Karpas-422 (cell line): ENCODE results near the gene APOL4. TPM values are rescaled to one million over a fixed set of nuclear protein-coding genes. Genes with fewer than 3 reads are reported as not detected.
"Not testable (repeated sequence)": the region's sequence is repeated elsewhere in the genome, so short reads cannot be mapped to it uniquely, and the experiment has no call there.

Experiments
- DNase-seq: peaks from one replicate; pipeline ENCODE4 v3.0.0-alpha.2; 2015
- H2AFZ ChIP-seq: fragments of 200-600 bp; sonication (generic); 2 replicates; pipeline ENCODE4 v1.6.1; 2014; ENCODE audit warnings: antibody characterized with exemption, low read length, mixed read lengths
- H3K27ac ChIP-seq: fragments of 200-600 bp; sonication (generic); 2 replicates; pipeline ENCODE4 v1.5.1; 2014; ENCODE audit warnings: mild to moderate bottlenecking, low read length, moderate library complexity
- H3K27me3 ChIP-seq: fragments of 200-600 bp; sonication (generic); 2 replicates; pipeline ENCODE4 v1.6.1; 2014; ENCODE audit warnings: low read length, mixed read lengths
- H3K36me3 ChIP-seq: fragments of 200-600 bp; sonication (generic); 2 replicates; pipeline ENCODE4 v1.6.1; 2014; ENCODE audit warnings: low read length, mixed read lengths; ENCODE audit not compliant: insufficient read depth
- H3K4me1 ChIP-seq: fragments of 200-600 bp; sonication (generic); 2 replicates; pipeline ENCODE4 v1.6.1; 2014; ENCODE audit warnings: mild to moderate bottlenecking, low read length, mixed read lengths
- H3K4me2 ChIP-seq: fragments of 200-600 bp; sonication (generic); 2 replicates; pipeline ENCODE4 v1.6.1; 2014; ENCODE audit warnings: low read length, low read depth, mild to moderate bottlenecking; ENCODE audit not compliant: poor library complexity, severe bottlenecking
- H3K4me3 ChIP-seq: fragments of 200-600 bp; sonication (generic); 2 replicates; pipeline ENCODE4 v1.5.1; 2014; ENCODE audit warnings: mild to moderate bottlenecking, antibody characterized with exemption, low read length, mixed read lengths
- H3K79me2 ChIP-seq: fragments of 200-600 bp; sonication (generic); 2 replicates; pipeline ENCODE4 v1.6.1; 2014; ENCODE audit warnings: mild to moderate bottlenecking, low read length, mixed read lengths
- H3K9ac ChIP-seq: fragments of 200-600 bp; sonication (generic); 2 replicates; pipeline ENCODE4 v1.6.0; 2014; ENCODE audit warnings: low read length
- H3K9me2 ChIP-seq: fragments of 200-600 bp; sonication (generic), shearing (Covaris generic); replicated peaks from 2 replicates; pipeline ENCODE4 v1.6.0; 2014; ENCODE audit warnings: mild to moderate bottlenecking, low read length, moderate library complexity; ENCODE audit not compliant: insufficient read depth
- H3K9me3 ChIP-seq: fragments of 300-700, 200-600 bp; sonication (generic); 2 replicates; pipeline ENCODE4 v1.6.1; 2014; ENCODE audit warnings: low read length, mixed read lengths
- H4K20me1 ChIP-seq: fragments of 200-600 bp; sonication (generic); 2 replicates; pipeline ENCODE4 v1.6.1; 2014; ENCODE audit warnings: mild to moderate bottlenecking, antibody characterized with exemption, low read length, low read depth; ENCODE audit not compliant: insufficient read depth
- total RNA-seq: library from RNA; depleted of rRNA; stranded (reverse); fragments of >200 nt; shearing (Covaris generic); gene quantifications from 2 replicates; pipeline ENCODE4 v1.2.3, GENCODE V29; 2014; ENCODE audit warnings: low replicate concordance

Gene APOL4
- total RNA-seq, 1 experiment from 2014 or later, result not detected

- Histone ChIP-seq H3K27ac (no peak overlapping the region), H3K4me2 (peak overlapping the region; percentile 39), H3K4me1 (peaks cover 7% of the 10 kb centered on the region), H3K79me2 (no peaks in the 10 kb centered on the region), H3K27me3 (no peaks in the 10 kb centered on the region), H2AFZ (no peak overlapping the region), H4K20me1 (no peaks in the 10 kb centered on the region), H3K36me3 (no peaks in the 10 kb centered on the region), H3K9me3 (no peaks in the 10 kb centered on the region), H3K9me2 (no peaks in the 10 kb centered on the region), H3K4me3 (no peak overlapping the region), H3K9ac (no peak overlapping the region)
- DNase-seq, result no peak
Observed at GRCh38 chr22:36156119-36156514, 45.5 kb downstream of the APOL4 start.

- Histone ChIP-seq H3K4me2 (no peak overlapping the region), H3K27me3 (no peaks in the 10 kb centered on the region), H3K4me3 (no peak overlapping the region), H2AFZ (no peak overlapping the region), H3K79me2 (no peaks in the 10 kb centered on the region), H3K27ac (no peak overlapping the region), H3K4me1 (peaks cover 7% of the 10 kb centered on the region), H4K20me1 (no peaks in the 10 kb centered on the region), H3K9me2 (no peaks in the 10 kb centered on the region), H3K36me3 (no peaks in the 10 kb centered on the region), H3K9ac (no peak overlapping the region), H3K9me3 (no peaks in the 10 kb centered on the region)
- DNase-seq, result no peak
Observed at GRCh38 chr22:36155702-36156101, 45.9 kb downstream of the APOL4 start.

- no peak overlapping the region for H2AFZ ChIP-seq
- H3K27ac ChIP-seq, result no peak overlapping the region
- no peaks in the 10 kb centered on the region for H3K27me3 ChIP-seq
- H3K4me2 ChIP-seq, result no peak overlapping the region
- no peaks in the 10 kb centered on the region for H4K20me1 ChIP-seq
- H3K36me3 ChIP-seq, result no peaks in the 10 kb centered on the region
- no peaks in the 10 kb centered on the region for H3K9me2 ChIP-seq
- no peak overlapping the region for H3K4me3 ChIP-seq
- no peaks in the 10 kb centered on the region for H3K9me3 ChIP-seq
- H3K4me1 ChIP-seq, result peaks cover 7% of the 10 kb centered on the region
- DNase-seq, result no peak
- no peak overlapping the region for H3K9ac ChIP-seq
- no peaks in the 10 kb centered on the region for H3K79me2 ChIP-seq
Observed at GRCh38 chr22:36154423-36154945, 47.1 kb downstream of the APOL4 start.

GRCh38 chr22:36153501-36154422, 47.8 kb downstream of the APOL4 start:
- H3K4me2 ChIP-seq, result no peak overlapping the region

GRCh38 chr22:36152821-36153220, 48.8 kb downstream of the APOL4 start:
- not testable (repeated sequence) for H3K36me3 ChIP-seq, H2AFZ ChIP-seq, H3K9ac ChIP-seq, H3K27ac ChIP-seq, H3K79me2 ChIP-seq, H3K4me3 ChIP-seq, H3K9me3 ChIP-seq, H3K27me3 ChIP-seq, H4K20me1 ChIP-seq, H3K9me2 ChIP-seq, H3K4me2 ChIP-seq, DNase-seq, H3K4me1 ChIP-seq

More at GRCh38 chr22:36153501-36154422, 47.8 kb downstream of the APOL4 start:
- Histone ChIP-seq H3K9ac (no peak overlapping the region), H3K9me3 (no peaks in the 10 kb centered on the region), H3K9me2 (no peaks in the 10 kb centered on the region), H3K27me3 (no peaks in the 10 kb centered on the region), H3K4me1 (peaks cover 7% of the 10 kb centered on the region), H3K4me3 (no peak overlapping the region), H4K20me1 (no peaks in the 10 kb centered on the region), H2AFZ (no peak overlapping the region), H3K36me3 (no peaks in the 10 kb centered on the region), H3K79me2 (no peaks in the 10 kb centered on the region), H3K27ac (no peak overlapping the region)
- no peak for DNase-seq

GRCh38 chr22:36152088-36152487, 49.5 kb downstream of the APOL4 start:
- no peaks in the 10 kb centered on the region for H3K9me2 ChIP-seq
- no peaks in the 10 kb centered on the region for H3K27me3 ChIP-seq
- H4K20me1 ChIP-seq, result no peaks in the 10 kb centered on the region
- no peak overlapping the region for H3K4me2 ChIP-seq
- H3K4me1 ChIP-seq, result peaks cover 6% of the 10 kb centered on the region
- no peaks in the 10 kb centered on the region for H3K9me3 ChIP-seq
- no peaks in the 10 kb centered on the region for H3K36me3 ChIP-seq
- no peak for DNase-seq
- H3K4me3 ChIP-seq, result no peak overlapping the region
- H3K9ac ChIP-seq, result no peak overlapping the region
- H2AFZ ChIP-seq, result no peak overlapping the region
- H3K27ac ChIP-seq, result no peak overlapping the region
- H3K79me2 ChIP-seq, result no peaks in the 10 kb centered on the region

- DNase-seq, result no peak
- no peak overlapping the region for H3K9ac ChIP-seq
- H3K9me2 ChIP-seq, result no peaks in the 10 kb centered on the region
- no peaks in the 10 kb centered on the region for H3K9me3 ChIP-seq
- no peaks in the 10 kb centered on the region for H3K27me3 ChIP-seq
- no peaks in the 10 kb centered on the region for H3K79me2 ChIP-seq
- H3K4me3 ChIP-seq, result no peak overlapping the region
- H2AFZ ChIP-seq, result no peak overlapping the region
- no peaks in the 10 kb centered on the region for H4K20me1 ChIP-seq
- H3K4me1 ChIP-seq, result no peaks in the 10 kb centered on the region
- H3K36me3 ChIP-seq, result no peaks in the 10 kb centered on the region
- no peak overlapping the region for H3K4me2 ChIP-seq
- H3K27ac ChIP-seq, result no peak overlapping the region
Observed at GRCh38 chr22:36151006-36151595, 50.5 kb downstream of the APOL4 start.

GRCh38 chr22:36149441-36149840, 52.2 kb downstream of the APOL4 start:
- no peaks in the 10 kb centered on the region for H3K4me1 ChIP-seq

More at GRCh38 chr22:36149441-36149840, 52.2 kb downstream of the APOL4 start:
- Histone ChIP-seq H4K20me1 (no peaks in the 10 kb centered on the region), H2AFZ (no peak overlapping the region), H3K9ac (no peak overlapping the region), H3K36me3 (no peaks in the 10 kb centered on the region), H3K4me3 (no peak overlapping the region), H3K9me3 (no peaks in the 10 kb centered on the region), H3K27me3 (no peaks in the 10 kb centered on the region), H3K27ac (no peak overlapping the region), H3K79me2 (no peaks in the 10 kb centered on the region), H3K9me2 (no peaks in the 10 kb centered on the region), H3K4me2 (no peak overlapping the region)
- DNase-seq, result no peak
